ENCODE data around the gene FBXL14. TPM values are rescaled to one million over a fixed set of nuclear protein-coding genes. Genes with fewer than 3 reads are reported as not detected.

FBXL14 gene
- total and polyA plus RNA-seq, 9 of the 15 experiments (the other 6 are each of a cell fraction or from before 2014, with no cell fraction given): 0.13 to 9.8 (median 3.3) TPM

- TF ChIP-seq HNRNPL (IDR thresholded peaks at IDR 0.05; ENCODE audit: low read depth, low read length): no peak
- TF ChIP-seq ZNF696 (CRISPR knock-in tag; conservative IDR thresholded peaks at IDR 0.05): no peak
- TF ChIP-seq EZH2 (IDR thresholded peaks at IDR 0.05; ENCODE audit: borderline replicate concordance, low read depth, low read length): no peak
- TF ChIP-seq THAP12 (CRISPR knock-in tag; IDR thresholded peaks at IDR 0.05): no peak
- TF ChIP-seq CBFA2T2 (conservative IDR thresholded peaks at IDR 0.05): no peak
- no peak for TF ChIP-seq ZNF512 (tag; IDR thresholded peaks at IDR 0.05)
- no peak for TF ChIP-seq RERE (CRISPR knock-in tag; IDR thresholded peaks at IDR 0.05; ENCODE audit: borderline replicate concordance)
- no peak for TF ChIP-seq THRA (IDR thresholded peaks at IDR 0.05)
- TF ChIP-seq RBBP5 (IDR thresholded peaks at IDR 0.05; ENCODE audit: borderline replicate concordance, insufficient read depth, low read length, poor library complexity, severe bottlenecking): no peak
- TF ChIP-seq ZZZ3 (IDR thresholded peaks at IDR 0.05): no peak
- TF ChIP-seq TOE1 (IDR thresholded peaks at IDR 0.05; ENCODE audit: borderline replicate concordance): peak; percentile 78
- TF ChIP-seq TOE1 (CRISPR knock-in tag; IDR thresholded peaks at IDR 0.05; ENCODE audit: borderline replicate concordance, low read depth): no peak
Measured at GRCh38 chr12:1605129-1606020, 11.0 kb upstream of the FBXL14 start (continued).
